Activated gamma-delta T cell treated with anti-CD3 and anti-CD28 coated beads, Interleukin-2, amount 50 U/mL, for 16 hours (primary cell): ENCODE results near the gene AQP7.
"Not testable (repeated sequence)": the region's sequence is repeated elsewhere in the genome, so short reads cannot be mapped to it uniquely, and the experiment has no call there.

ENCODE experiments used
- DNase-seq: peaks from one replicate; pipeline ENCODE4 v3.0.0-alpha.2; 2020; ENCODE audit warnings: low read depth

AQP7 gene

DNA sequence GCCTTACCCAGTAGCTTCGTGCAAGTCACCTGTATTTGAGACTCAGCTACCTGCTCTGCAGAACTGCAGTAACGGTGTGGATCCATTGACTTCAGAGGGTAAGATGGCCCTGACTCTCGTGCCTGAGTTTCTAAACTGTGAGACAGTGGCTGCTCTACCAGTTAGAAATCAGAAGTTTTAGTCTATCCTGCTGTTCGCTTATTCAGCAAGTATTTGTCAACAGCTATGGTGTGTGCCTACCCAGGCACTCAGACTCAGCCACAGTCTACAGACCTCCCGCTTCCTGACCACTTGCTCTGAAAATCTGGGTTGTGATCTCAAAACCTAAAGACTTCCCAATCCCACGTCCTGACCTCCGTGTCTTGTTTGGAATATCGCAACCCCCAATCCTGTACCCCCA, 31.5 kb upstream of the AQP7 start:
- DNase-seq: no peak

DNA sequence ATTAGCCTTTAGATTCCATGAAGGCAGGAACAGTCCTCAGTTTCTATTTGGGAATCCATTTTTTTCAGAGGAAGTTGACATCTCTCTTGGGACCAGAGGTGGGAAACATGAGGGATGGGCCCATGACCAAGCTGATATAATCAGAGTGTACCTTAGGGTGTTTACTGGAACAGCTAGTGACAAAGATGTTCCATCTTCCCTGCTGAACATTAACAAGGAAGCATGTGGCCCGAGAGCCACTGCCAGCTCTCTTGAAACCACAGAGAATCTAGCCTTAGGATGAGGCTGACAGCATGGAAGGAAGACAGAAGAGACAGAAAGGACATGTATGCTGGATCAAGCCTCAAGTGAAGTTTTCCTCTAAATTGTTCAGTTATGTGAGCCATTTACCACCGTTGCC, 29.1 kb upstream of the AQP7 start:
- DNase-seq: no peak

DNA sequence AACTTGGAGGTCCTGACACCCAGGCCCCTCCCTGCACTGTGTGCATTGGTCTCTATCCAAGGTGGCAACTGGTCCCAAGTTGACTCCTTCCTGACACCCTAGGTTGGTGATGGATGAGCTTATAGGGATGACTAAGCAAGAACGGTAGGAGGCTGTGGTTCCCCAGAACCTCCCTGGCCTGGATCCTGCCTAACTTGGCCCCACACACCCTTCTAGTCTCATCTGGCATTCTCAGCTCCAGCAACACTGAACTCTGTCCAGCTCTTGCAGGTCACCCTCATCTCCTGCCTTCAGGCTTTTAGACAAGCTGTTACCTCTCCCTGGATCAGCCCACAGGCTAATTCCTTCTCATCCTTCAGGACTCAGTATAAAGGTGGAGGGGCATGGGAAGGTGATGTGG, 28.6 kb upstream of the AQP7 start:
- no peak for DNase-seq

DNA sequence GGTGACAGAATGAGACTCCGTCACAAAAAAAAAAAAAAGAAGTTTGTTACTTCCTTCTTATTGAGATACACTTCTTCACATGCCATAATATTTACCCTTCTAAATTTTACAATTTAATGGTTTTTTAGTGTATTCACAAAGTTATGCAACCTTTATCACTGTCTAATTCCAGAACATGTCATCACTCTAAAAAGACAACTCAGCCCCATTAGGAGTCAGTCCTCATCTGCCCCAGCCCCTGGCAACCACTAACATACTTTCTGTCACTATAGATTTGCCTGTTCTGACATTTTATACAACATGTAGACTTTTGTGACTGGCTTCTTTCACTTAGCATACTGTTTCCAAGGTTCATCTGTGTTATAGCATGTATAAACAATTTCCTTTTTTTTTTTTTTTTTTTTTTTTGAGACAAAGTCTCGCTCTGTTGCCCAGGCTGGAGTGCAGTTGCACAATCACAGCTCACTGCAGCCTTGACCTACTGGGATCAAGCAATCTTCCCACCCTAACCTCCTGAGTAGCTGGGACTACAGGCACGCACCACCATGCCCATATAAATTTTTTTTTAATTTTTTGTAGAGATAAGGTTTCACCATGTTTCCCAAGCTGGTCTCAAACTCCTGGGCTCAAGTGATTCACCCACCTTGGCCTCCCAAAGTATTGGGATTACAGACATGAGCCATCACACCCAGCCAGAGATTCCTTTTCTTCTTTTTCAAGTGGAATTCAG, 27.1 kb upstream of the AQP7 start:
- DNase-seq: no peak

DNA sequence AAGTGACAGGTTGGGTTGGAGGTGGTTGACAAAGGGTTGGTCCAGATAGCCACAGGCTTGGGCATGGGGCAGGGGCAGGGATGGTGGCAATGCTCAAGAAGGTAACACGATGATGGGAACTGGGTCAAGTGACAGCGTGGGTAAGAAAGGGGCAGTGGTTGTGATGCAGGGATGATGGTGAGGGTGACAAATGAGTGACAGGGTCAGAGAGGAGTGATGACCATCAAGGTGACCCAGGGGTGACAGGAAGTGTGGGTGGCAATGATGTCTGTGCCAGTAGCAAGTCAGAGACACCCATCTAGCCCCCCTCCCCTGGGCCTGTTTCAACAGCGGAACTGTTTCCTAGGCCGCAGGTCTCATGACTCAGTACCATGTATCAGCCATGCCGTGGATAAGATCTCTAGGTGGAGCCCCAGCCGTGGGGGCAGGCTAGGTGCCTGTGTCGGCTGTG, 24.5 kb upstream of the AQP7 start:
- no peak for DNase-seq

DNA sequence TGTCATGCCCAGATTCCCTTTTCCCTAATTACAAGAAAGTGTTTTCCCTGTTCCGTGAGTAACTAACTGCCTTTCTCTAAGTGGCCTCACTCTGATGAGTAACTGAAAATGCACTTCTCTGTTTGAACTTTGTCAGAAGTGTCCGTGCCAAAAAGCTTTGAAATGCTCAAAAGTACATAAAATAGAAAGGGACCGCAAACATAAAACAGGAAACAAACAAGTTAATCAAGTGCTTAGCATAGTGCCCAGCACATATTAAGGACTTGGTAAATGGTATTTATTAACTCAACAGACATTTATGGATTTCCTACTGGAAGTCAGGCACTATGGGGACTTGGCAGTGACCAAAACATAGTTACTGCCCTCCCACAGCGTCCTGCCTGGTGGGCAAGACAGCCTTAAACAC, 22.8 kb upstream of the AQP7 start:
- DNase-seq: no peak

DNA sequence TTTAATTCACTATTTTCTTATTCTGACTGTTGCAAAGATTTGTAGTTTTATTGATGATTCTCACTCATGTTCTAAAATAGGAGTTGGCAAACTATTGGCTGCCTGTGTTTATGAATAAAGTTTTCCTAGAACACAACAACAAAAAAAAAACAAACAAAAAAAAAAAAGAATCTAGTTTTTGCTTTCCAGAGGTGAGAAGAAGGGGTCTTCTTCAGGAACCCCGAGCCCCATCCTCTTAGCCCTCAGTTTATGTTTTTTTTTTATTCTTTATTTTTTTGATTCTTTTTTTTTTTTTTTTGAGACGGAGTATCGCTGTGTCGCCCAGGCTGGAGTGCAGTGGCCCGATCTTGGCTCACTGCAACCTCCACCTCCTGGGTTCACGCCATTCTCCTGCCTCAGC, 22.1 kb upstream of the AQP7 start:
- not testable (repeated sequence) for DNase-seq

DNA sequence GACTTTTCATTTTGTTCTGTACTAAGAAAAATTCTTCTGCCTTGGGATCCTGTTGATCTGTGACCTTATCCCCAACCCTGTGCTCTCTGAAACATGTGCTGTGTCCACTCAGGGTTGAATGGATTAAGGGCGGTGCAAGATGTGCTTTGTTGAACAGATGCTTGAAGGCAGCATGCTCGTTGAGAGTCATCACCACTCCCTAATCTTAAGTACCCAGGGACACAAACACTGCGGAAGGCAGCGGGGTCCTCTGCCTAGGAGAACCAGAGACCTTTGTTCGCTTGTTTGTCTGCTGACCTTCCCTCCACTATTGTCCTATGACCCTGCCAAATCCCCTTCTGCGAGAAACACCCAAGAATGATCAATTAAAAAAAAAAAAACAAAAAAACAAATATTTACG, 21.7 kb upstream of the AQP7 start:
- not testable (repeated sequence) for DNase-seq

DNA sequence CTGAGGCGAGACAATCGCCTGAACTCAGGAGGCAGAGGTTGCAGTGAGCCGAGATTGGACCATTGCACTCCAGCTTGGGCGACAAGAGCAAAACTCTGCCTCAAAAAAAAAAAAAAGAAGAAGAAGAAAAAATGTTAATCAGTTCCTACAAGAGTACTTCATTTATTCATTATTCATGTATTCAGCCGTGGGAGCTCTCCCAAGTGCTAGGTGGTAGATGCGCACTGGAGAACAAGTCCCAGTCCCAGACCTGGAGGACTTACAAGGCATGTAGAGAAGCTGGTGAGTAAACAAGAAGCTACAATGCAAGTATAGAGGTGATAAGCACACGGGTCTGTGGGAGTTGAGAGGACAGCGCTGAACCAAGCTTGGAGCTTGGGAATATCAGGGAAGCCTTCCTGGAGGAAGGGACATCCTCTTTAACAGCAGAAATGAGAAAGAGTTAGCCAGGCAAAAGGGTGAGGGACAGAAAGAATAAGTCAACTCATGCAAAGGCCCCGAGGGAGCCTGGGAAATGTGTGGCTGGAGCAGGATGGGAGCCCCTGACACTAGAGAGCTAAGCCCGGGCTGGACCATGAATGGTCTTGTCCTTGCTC, 17.4 kb upstream of the AQP7 start:
- DNase-seq: no peak

DNA sequence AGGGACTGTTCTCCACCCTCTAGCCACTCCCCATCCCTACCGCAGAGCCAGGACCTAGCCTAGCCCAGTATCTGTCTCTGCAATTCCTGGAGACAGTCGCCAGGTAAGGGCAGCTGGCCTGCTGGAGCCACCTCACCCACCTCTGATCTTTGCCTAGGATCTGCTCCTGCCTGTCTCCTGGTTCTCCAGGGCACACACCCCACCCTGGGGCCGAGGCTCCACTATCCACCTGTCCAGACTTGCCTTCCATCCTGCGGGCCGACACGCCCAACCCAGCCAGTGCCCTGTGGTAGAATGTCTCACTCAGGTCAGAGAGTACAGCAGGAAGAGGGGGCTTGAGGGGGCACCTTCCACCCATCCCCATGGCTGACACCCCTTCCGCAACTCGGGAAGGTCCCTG, 15.7 kb upstream of the AQP7 start:
- DNase-seq: no peak

DNA sequence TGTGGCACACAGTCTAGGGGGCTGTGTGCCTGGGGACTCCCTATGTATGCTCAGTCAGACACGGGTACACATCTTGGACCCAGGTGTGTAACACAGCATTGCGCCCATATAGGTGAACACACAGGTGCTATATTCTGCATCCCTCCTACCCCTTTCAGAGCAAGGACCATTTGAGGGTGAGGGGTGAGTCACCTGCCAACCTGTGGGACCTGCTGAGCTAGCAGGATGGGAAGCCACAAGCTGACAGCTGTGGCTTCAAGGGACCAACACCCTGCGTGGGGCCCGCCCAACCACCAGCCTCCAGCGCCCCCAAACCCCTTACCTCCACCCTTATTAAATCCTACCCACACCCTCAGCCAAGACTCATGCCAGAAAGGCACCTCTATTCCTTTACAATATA, 14.6 kb upstream of the AQP7 start:
- no peak for DNase-seq

DNA sequence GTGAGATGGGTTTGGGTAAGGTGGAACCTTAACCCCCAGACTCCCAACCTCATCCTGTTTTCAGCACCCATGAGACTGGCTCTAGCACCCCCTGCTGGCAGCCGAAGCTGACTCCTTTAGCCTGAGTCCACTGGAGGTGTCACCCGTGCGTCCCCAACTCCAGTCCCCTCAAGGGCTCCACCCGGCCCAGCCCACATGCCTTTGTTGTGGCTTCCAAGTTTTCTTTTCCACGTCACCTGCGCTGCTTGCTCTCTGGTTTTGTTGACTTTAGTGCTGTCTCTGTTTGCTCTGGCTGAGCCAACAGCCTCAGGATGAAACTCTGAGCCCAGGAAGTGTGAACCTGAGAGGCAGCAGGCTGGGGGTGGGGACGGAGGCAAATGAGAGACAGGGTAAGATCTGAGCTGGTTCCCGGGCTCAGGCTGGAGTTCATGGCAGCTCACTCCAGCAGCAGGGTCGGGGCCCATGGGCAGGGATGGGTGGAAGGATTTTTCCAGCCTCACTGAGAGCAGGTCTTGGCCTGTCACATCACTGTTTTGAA, 13.2 kb upstream of the AQP7 start:
- DNase-seq: peak; percentile 72

DNA sequence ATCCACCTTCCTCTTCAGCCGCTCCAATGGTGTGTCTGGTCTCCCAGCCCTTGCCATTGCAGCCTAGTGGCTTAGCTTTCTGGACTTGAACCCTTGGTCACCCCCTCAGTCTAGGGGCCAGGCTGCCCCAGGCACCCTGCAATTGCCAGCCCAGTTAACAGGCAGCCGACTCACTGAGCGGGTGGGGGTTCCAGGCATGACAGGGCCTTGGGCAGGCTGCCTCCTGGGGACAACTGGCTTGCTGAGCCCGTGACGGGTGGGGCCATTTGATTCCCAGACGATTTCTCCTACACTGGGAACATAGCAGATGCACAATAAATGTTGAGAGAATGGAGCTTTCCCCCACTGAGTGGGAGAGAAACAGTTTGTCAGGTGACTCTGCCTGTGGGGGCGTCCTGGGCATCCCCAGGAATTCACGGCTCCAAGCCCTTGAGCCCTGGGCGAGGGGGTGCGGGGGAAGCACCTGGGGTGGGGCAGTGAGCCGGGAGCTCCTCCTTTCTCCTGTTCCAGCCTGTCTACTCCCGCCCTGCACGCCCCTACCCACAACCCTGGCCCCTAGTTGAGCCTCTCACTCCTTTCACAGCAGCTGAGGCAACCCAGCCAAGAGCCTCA, 12.6 kb upstream of the AQP7 start:
- DNase-seq: no peak

DNA sequence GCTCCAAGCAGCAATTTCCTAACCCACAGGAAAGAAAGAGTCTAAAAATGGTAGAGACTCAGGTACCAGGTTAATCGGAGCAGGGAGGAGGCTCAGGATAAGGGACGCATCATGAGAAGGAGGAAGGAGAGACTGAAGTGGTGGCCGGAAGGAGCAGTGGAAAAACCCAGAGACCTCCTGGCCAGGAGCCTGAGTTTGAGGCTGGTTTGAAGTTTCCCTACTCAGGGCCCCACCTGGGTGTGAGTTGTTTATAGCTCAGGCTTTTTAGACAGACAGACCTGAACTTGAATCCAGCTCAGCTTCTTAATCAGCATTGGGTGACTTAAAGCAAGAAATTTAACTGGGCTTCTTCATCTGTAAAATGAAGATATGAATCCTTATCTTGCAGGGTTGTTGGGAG, 11.9 kb upstream of the AQP7 start:
- no peak for DNase-seq

DNA sequence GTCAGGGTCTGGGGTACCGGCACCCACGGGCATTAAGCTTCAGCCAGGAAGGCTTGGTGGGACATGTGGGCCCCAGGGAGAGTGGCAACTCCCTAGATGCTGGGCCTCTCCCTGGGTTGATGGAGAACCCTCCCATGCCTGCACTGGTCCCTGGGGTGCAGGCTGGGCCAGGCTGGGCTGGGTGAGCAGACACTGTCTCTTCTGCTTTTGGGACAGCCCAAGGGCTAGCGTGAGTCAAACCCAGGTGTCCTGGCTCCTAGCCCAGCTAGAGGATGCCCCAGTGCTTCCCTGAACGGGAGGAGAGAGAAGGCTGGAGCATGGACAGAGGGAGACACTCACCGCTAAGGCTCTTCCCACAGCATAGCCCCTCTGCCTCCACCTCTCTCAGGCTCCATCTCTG, 5.7 kb upstream of the AQP7 start:
- DNase-seq: no peak

DNA sequence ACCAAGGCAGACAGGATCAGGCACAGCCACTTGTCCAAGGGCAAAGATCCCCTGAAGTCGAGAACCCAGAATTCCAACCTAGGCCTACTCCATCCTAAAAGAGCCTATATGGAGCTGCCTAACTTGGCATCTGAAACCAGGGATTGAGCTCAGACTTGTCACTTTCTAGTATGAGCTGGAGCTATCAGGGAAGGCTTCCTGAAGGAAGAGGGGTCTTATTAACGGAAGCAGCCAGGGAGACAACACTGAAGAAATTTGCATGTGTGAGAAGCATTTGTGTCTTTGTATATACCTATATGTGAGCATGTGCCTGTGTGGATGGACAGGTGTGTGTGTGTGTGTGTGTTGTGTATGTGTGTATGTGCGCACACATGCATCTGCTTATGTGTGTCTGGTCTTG, 4.7 kb upstream of the AQP7 start:
- no peak for DNase-seq

DNA sequence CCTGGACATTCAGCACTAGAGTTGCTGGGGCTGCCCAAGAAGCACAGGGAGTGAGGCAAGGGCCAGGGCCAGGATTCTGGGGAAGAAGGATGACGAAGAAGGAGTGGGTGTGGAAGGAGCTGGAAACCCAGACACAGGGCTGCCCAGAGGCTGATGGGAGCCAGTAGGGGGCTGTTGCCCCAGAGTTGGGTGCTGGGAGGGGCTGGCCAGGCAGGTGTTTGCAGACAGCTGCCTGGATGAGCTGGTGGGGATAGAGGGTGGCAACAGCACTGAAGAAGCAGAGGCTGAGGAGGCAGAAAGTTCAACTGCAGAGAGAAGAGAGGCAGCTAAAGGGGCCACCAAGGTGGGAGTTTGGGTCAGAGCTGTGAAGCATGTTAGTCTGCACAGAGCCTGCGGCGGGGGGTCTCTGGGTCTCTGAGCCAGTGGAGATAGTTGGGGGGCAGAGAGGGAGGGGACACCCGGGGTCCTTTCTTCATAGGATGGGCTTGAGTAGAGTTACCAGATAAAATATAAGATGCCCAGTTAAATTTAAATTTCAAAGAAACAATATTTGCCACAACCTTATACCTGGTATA, 2.5 kb upstream of the AQP7 start:
- DNase-seq: no peak

DNA sequence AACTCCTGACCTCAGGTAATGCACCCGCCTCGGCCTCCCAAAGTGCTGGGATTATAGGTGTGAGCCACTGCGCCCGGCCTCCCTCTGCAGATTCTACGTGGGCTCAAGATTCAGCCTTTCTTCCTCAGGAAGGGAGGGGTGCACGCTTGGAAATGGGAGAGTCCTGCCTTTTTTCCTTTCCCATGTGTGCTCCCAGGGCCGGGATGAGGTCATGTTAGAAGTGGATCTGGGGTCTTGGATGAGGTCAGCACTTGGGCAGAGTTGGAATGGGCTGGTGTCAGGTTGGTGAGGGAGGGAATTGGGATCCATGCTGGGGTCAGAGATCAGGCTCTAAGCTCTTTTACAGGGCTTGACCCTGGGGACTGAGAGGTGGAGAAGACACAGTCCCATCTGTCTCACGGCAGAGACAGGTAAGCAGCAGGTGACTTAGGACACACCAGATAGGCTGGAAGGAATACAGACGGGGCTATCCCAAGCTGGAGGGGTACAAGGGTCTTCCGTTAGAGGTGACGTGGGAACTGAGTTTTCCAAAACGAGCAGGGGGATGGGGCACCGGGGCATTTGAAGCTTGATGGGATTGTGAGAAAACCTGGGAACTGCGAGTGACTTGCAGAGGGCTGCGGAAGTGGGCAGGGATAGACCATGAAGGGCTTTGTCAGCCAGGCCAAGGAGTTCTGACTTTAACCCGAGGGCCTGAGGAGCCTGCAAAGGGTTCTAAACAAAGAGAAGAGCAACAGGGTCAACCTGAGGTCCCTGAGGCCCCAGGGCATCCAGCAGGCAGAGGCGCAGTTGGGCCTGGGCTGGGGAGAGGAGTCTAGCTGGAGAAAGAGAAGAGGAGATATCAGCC, 1.8 kb upstream of the AQP7 start:
- DNase-seq: no peak

DNA sequence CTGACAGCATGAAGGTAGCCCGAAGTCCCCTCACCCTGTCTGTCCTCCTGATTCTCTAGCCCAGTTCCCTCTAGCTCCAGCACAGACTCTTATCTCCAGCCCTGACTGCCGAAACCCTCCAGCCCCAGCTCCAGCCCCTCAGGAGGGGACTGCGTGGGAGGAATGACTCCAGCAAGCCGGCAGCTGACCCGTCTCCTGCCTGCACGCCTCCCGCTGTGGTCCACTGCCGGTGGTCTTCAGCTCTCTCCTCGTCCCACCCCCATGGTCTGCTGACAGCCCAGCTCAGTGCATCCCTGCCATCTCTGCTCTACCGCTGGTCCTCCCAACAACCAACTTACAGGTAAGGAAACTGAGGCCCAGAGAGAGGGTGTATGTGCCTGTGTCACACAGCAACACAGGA, 559 bp downstream of the AQP7 start:
- DNase-seq: not testable (repeated sequence)

DNA sequence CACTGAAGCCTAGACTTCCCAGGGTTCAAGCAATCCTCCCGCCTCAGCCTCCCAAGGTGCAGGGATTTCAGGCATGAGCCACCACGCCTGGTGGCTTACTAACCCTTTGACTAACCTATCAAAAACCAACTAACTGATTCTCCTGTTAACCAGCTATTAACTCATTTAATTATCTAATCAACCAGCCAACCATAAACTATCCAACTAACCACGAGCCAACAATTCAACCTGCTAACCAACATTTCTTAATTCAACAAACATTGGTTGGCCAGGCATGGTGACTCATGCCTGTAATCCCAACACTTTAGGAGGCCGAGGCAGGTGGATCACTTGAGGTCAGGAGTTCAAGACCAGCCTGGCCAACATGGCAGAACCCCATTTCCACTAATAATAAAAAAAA, 3.3 kb downstream of the AQP7 start:
- DNase-seq: not testable (repeated sequence)

DNA sequence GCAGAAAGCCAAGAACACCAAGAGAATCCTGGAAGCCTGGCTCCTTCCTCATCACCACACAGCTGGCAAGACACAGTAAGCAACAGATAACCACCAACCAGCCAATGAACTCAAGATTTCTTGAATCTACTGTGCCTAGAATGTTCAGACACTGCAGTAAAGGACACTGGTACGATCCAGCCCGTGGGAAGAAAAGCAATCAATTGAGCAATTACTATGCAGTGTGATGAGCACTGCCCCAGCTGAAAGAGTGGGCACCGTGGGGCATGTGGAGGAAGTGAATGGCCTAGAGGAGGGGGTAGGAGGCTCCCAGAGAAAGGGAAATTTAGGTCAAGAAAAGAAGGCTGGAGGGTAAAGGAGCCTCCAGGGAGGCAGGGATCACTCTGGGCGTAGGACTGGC, 4.6 kb downstream of the AQP7 start:
- DNase-seq: not testable (repeated sequence)
